ENCODE data around the gene UBALD1.

UBALD1 gene

GRCh38 chr16:4640572-4641305 lies 26.1 kb upstream of the UBALD1 start:
- no peak overlapping the region for H3K9ac ChIP-seq (ENCODE audit: low read length)
- no peak for DNase-seq (ENCODE audit: low read depth)
- H3K4me1 ChIP-seq (ENCODE audit: control insufficient read depth, insufficient read depth, low read length) = peaks cover 6% of the 10 kb centered on the region
- H3K9me3 ChIP-seq (ENCODE audit: control insufficient read depth, low read length) = no peaks in the 10 kb centered on the region
- H3K36me3 ChIP-seq (ENCODE audit: control insufficient read depth, insufficient read depth, low read length, severe bottlenecking) = no peaks in the 10 kb centered on the region
- H3K27me3 ChIP-seq (replicated peaks; ENCODE audit: control insufficient read depth, insufficient read depth, low read length) = no peaks in the 10 kb centered on the region
- no peak overlapping the region for H3K4me3 ChIP-seq (ENCODE audit: low read length)

- DNase-seq (ENCODE audit: low read depth) = no peak
- H3K36me3 ChIP-seq (ENCODE audit: control insufficient read depth, insufficient read depth, low read length, severe bottlenecking) = no peaks in the 10 kb centered on the region
Observed at GRCh38 chr16:4639899-4640509, 25.3 kb upstream of the UBALD1 start.

GRCh38 chr16:4637501-4638166 lies 22.9 kb upstream of the UBALD1 start:
- Histone ChIP-seq H3K36me3 (ENCODE audit: control insufficient read depth, insufficient read depth, low read length, severe bottlenecking) (no peaks in the 10 kb centered on the region), H3K9me3 (ENCODE audit: control insufficient read depth, low read length) (no peaks in the 10 kb centered on the region), H3K4me3 (ENCODE audit: low read length) (no peak overlapping the region), H3K9ac (ENCODE audit: low read length) (no peak overlapping the region), H3K4me1 (ENCODE audit: control insufficient read depth, insufficient read depth, low read length) (peaks cover 6% of the 10 kb centered on the region), H3K27me3 (replicated peaks; ENCODE audit: control insufficient read depth, insufficient read depth, low read length) (no peaks in the 10 kb centered on the region)
- no peak for DNase-seq (ENCODE audit: low read depth)

More at GRCh38 chr16:4639899-4640509, 25.3 kb upstream of the UBALD1 start:
- Histone ChIP-seq H3K27me3 (replicated peaks; ENCODE audit: control insufficient read depth, insufficient read depth, low read length) (no peaks in the 10 kb centered on the region), H3K4me1 (ENCODE audit: control insufficient read depth, insufficient read depth, low read length) (peaks cover 6% of the 10 kb centered on the region), H3K9me3 (ENCODE audit: control insufficient read depth, low read length) (no peaks in the 10 kb centered on the region), H3K4me3 (ENCODE audit: low read length) (no peak overlapping the region), H3K9ac (ENCODE audit: low read length) (no peak overlapping the region)

- no peak for DNase-seq (ENCODE audit: low read depth)
Observed at GRCh38 chr16:4636196-4636595, 21.5 kb upstream of the UBALD1 start.

GRCh38 chr16:4634768-4635167 lies 20.1 kb upstream of the UBALD1 start:
- DNase-seq (ENCODE audit: low read depth) = no peak
- Histone ChIP-seq H3K4me3 (ENCODE audit: low read length) (no peak overlapping the region), H3K4me1 (ENCODE audit: control insufficient read depth, insufficient read depth, low read length) (peaks cover 6% of the 10 kb centered on the region), H3K27me3 (replicated peaks; ENCODE audit: control insufficient read depth, insufficient read depth, low read length) (no peaks in the 10 kb centered on the region), H3K9ac (ENCODE audit: low read length) (no peak overlapping the region), H3K9me3 (ENCODE audit: control insufficient read depth, low read length) (no peaks in the 10 kb centered on the region), H3K36me3 (ENCODE audit: control insufficient read depth, insufficient read depth, low read length, severe bottlenecking) (no peaks in the 10 kb centered on the region)

More at GRCh38 chr16:4636196-4636595, 21.5 kb upstream of the UBALD1 start:
- H3K4me1 ChIP-seq (ENCODE audit: control insufficient read depth, insufficient read depth, low read length) = peaks cover 6% of the 10 kb centered on the region
- no peaks in the 10 kb centered on the region for H3K27me3 ChIP-seq (replicated peaks; ENCODE audit: control insufficient read depth, insufficient read depth, low read length)
- H3K9me3 ChIP-seq (ENCODE audit: control insufficient read depth, low read length) = no peaks in the 10 kb centered on the region
- H3K9ac ChIP-seq (ENCODE audit: low read length) = no peak overlapping the region
- no peak overlapping the region for H3K4me3 ChIP-seq (ENCODE audit: low read length)
- H3K36me3 ChIP-seq (ENCODE audit: control insufficient read depth, insufficient read depth, low read length, severe bottlenecking) = no peaks in the 10 kb centered on the region

GRCh38 chr16:4633910-4634635 lies 19.4 kb upstream of the UBALD1 start:
- no peaks in the 10 kb centered on the region for H3K27me3 ChIP-seq (replicated peaks; ENCODE audit: control insufficient read depth, insufficient read depth, low read length)
- peaks cover 6% of the 10 kb centered on the region for H3K4me1 ChIP-seq (ENCODE audit: control insufficient read depth, insufficient read depth, low read length)
- H3K9ac ChIP-seq (ENCODE audit: low read length) = no peak overlapping the region
- no peaks in the 10 kb centered on the region for H3K9me3 ChIP-seq (ENCODE audit: control insufficient read depth, low read length)
- no peaks in the 10 kb centered on the region for H3K36me3 ChIP-seq (ENCODE audit: control insufficient read depth, insufficient read depth, low read length, severe bottlenecking)
- no peak overlapping the region for H3K4me3 ChIP-seq (ENCODE audit: low read length)
- DNase-seq (ENCODE audit: low read depth) = no peak

GRCh38 chr16:4631444-4631843 lies 16.8 kb upstream of the UBALD1 start:
- no peak overlapping the region for H3K9ac ChIP-seq (ENCODE audit: low read length)
- H3K4me3 ChIP-seq (ENCODE audit: low read length) = no peak overlapping the region
- H3K27me3 ChIP-seq (replicated peaks; ENCODE audit: control insufficient read depth, insufficient read depth, low read length) = no peaks in the 10 kb centered on the region
- peaks cover 2% of the 10 kb centered on the region for H3K4me1 ChIP-seq (ENCODE audit: control insufficient read depth, insufficient read depth, low read length)
- H3K36me3 ChIP-seq (ENCODE audit: control insufficient read depth, insufficient read depth, low read length, severe bottlenecking) = no peaks in the 10 kb centered on the region
- no peak for DNase-seq (ENCODE audit: low read depth)
- H3K9me3 ChIP-seq (ENCODE audit: control insufficient read depth, low read length) = no peaks in the 10 kb centered on the region

GRCh38 chr16:4628283-4628682 lies 13.6 kb upstream of the UBALD1 start:
- Histone ChIP-seq H3K36me3 (ENCODE audit: control insufficient read depth, insufficient read depth, low read length, severe bottlenecking) (no peaks in the 10 kb centered on the region), H3K4me3 (ENCODE audit: low read length) (no peak overlapping the region), H3K4me1 (ENCODE audit: control insufficient read depth, insufficient read depth, low read length) (peaks cover 19% of the 10 kb centered on the region), H3K9ac (ENCODE audit: low read length) (no peak overlapping the region), H3K27me3 (replicated peaks; ENCODE audit: control insufficient read depth, insufficient read depth, low read length) (no peaks in the 10 kb centered on the region), H3K9me3 (ENCODE audit: control insufficient read depth, low read length) (no peaks in the 10 kb centered on the region)
- no peak for DNase-seq (ENCODE audit: low read depth)

- H3K9me3 ChIP-seq (ENCODE audit: control insufficient read depth, low read length) = no peaks in the 10 kb centered on the region
- peak overlapping the region; percentile 97 for H3K9ac ChIP-seq (ENCODE audit: low read length)
- H3K4me3 ChIP-seq (ENCODE audit: low read length) = peak overlapping the region; percentile 86
- no peaks in the 10 kb centered on the region for H3K27me3 ChIP-seq (replicated peaks; ENCODE audit: control insufficient read depth, insufficient read depth, low read length)
- no peak for DNase-seq (ENCODE audit: low read depth)
- H3K36me3 ChIP-seq (ENCODE audit: control insufficient read depth, insufficient read depth, low read length, severe bottlenecking) = no peaks in the 10 kb centered on the region
- H3K4me1 ChIP-seq (ENCODE audit: control insufficient read depth, insufficient read depth, low read length) = peaks cover 19% of the 10 kb centered on the region
Observed at GRCh38 chr16:4626396-4626795, 11.7 kb upstream of the UBALD1 start.

GRCh38 chr16:4625560-4626159 lies 11.0 kb upstream of the UBALD1 start:
- DNase-seq (ENCODE audit: low read depth) = no peak

More at GRCh38 chr16:4625560-4626159, 11.0 kb upstream of the UBALD1 start:
- H3K4me1 ChIP-seq (ENCODE audit: control insufficient read depth, insufficient read depth, low read length) = peaks cover 19% of the 10 kb centered on the region
- no peaks in the 10 kb centered on the region for H3K27me3 ChIP-seq (replicated peaks; ENCODE audit: control insufficient read depth, insufficient read depth, low read length)
- no peaks in the 10 kb centered on the region for H3K36me3 ChIP-seq (ENCODE audit: control insufficient read depth, insufficient read depth, low read length, severe bottlenecking)
- H3K4me3 ChIP-seq (ENCODE audit: low read length) = peak overlapping the region; percentile 86
- H3K9me3 ChIP-seq (ENCODE audit: control insufficient read depth, low read length) = no peaks in the 10 kb centered on the region
- H3K9ac ChIP-seq (ENCODE audit: low read length) = peak overlapping the region; percentile 97
